ENCODE data around the gene CLIC6. TPM values are rescaled to one million over a fixed set of nuclear protein-coding genes. Genes with fewer than 3 reads are reported as not detected.

CLIC6 gene
- total RNA-seq, 1 donor from 2014 or later = 6.2 TPM

DNA sequence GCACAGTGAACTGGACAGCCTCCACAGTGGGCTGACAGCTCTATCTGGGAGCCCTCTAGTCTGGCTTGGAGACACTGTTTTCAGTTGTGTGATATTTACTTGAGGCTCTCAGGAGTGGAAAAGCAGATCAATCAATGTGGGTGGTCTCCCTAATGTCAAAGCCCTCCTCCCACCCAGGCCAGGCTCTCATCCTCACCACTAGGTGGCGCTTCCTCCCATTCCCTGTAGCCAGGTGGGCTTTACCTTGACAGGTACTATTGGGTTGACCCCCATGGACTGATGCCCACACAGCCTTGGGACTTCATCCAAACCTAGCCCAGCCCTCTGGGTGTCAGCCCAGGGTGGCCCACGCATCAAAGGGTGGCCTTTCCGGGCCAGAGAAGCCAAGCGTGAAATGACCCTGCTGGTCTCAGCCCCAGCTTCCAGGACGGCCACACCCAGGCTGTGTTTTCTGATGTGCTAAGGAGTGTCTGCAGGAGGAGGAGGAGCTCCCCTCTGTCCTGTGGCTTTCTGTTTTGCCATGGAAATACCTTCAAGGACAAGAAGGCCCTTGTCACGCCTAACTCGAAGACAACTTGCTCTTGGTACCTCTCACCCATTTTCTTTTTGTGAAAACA is 54.0 kb downstream of the CLIC6 start:
- H3K4me3 ChIP-seq = no peak overlapping the region
- H3K9me3 ChIP-seq = no peaks in the 10 kb centered on the region
- no peaks in the 10 kb centered on the region for H3K27me3 ChIP-seq
- intact Hi-C loops (cut with DNase I) = no loop called here
- DNase-seq (ENCODE audit: low spot score in 2 of 2) = no peak
- H3K4me1 ChIP-seq = peaks cover 0 to 3% of the 10 kb centered on the region in 2 donors
- TF ChIP-seq, protein P1, sequence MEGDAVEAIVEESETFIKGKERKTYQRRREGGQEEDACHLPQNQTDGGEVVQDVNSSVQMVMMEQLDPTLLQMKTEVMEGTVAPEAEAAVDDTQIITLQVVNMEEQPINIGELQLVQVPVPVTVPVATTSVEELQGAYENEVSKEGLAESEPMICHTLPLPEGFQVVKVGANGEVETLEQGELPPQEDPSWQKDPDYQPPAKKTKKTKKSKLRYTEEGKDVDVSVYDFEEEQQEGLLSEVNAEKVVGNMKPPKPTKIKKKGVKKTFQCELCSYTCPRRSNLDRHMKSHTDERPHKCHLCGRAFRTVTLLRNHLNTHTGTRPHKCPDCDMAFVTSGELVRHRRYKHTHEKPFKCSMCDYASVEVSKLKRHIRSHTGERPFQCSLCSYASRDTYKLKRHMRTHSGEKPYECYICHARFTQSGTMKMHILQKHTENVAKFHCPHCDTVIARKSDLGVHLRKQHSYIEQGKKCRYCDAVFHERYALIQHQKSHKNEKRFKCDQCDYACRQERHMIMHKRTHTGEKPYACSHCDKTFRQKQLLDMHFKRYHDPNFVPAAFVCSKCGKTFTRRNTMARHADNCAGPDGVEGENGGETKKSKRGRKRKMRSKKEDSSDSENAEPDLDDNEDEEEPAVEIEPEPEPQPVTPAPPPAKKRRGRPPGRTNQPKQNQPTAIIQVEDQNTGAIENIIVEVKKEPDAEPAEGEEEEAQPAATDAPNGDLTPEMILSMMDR (IDR thresholded peaks at IDR 0.05) = peak in 1 of 3 experiments; percentile 24
- H3K36me3 ChIP-seq = no peaks in the 10 kb centered on the region
- H3K27ac ChIP-seq = no peak overlapping the region

DNA sequence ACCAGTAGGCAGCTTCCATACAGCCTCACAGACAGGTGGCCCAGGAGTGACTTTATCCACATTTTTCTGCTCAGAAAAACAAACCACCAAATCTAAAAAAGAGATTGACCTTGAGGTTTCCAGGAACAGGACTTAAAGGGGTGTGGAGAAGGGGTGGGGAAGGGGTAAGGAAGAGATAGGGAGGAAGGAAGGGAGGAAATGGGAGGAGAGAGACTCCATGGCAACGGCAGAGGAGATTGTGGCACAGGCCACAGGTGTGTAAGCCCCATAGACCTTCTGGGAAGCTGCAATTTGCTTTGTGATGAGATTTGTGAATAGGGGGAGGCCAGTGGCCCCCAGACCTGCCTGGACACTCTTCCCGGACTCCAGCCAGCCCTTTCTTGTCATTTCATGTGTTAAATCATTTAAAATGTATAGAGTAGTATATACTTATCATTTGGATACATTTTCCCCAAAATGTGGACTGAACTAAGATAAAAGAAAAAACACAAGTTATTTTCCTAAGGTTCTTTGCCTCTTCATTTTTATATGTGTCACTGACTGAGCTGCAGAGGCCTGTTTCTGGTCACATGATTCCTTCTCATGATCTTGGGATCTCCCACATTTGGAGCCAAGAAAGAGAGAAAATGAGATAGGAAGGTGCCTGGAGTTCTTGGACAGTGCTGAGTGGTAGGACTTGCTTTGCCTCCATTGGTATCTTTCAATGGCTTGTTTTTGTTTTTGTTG is 55.5 kb downstream of the CLIC6 start:
- peaks cover 0 to 3% of the 10 kb centered on the region in 2 donors for H3K4me1 ChIP-seq
- TF ChIP-seq, protein P1 (IDR thresholded peaks at IDR 0.05) = no peak
- no peak for DNase-seq (ENCODE audit: low spot score in 2 of 2)
- no peak overlapping the region for H3K4me3 ChIP-seq
- H3K9me3 ChIP-seq = no peaks in the 10 kb centered on the region
- no peak overlapping the region for H3K27ac ChIP-seq
- H3K36me3 ChIP-seq = no peaks in the 10 kb centered on the region
- intact Hi-C loops (cut with DNase I) = no loop called here
- no peaks in the 10 kb centered on the region for H3K27me3 ChIP-seq

DNA sequence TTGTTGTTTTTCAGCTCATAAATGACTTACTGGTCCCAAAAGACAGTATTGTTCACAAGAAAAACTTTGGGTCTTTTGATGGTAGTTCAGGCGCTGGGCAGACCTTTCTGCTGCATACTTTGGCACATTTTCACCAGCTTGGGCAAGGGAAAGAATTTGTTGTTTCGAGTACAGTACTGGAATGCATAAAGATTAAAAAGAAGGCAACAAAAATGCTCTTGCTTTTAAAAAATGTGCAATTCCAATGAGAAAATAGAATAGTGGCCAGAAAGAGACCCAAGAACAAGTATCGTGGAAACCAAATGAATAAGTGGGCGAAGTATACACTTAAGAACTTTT is 56.0 kb downstream of the CLIC6 start:
- Histone ChIP-seq H3K27ac (no peak overlapping the region), H3K27me3 (no peaks in the 10 kb centered on the region), H3K4me1 (peaks cover 0 to 3% of the 10 kb centered on the region in 2 donors), H3K4me3 (no peak overlapping the region), H3K36me3 (no peaks in the 10 kb centered on the region), H3K9me3 (no peaks in the 10 kb centered on the region)
- intact Hi-C loops (cut with DNase I) = no loop called here
- TF ChIP-seq, protein P1 (IDR thresholded peaks at IDR 0.05) = no peak
- DNase-seq (ENCODE audit: low spot score in 2 of 2) = no peak

DNA sequence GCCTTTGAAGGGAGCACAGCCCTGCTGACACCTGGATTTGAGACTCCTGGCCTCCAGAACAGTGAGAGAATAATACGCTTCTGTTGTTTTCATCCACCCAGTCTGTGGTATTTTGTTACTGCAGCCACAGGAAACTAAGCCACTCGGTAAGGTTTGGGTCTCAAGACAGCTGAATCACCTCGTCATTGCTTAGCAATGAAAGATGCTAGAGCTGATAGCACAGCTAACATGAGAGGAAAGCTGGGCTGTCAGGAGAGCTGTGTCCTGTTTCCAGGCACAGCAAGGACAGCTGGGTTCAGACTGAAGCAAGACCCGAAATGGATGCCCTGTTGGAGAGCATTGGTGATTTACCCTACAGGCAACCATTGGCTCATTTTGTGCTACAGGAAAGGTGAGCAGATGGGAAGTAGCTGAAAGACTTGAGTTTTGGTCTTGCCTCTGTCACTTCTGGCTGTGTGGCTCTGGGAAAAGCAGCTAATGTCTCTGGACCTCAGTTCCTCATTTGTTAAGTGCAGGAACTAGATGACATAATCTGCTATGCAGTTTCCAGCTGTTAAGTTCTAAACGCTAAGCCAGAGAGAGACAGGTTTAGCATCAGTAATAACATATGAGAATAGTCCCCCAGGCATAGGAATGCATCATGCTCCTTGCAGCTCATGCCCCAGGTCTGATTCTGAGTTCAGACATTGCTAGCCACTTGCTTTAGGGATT is 58.0 kb downstream of the CLIC6 start:
- no peak for DNase-seq (ENCODE audit: low spot score in 2 of 2)
- TF ChIP-seq, protein P1 (IDR thresholded peaks at IDR 0.05) = no peak
- peaks cover 0 to 3% of the 10 kb centered on the region in 2 donors for H3K4me1 ChIP-seq
- H3K36me3 ChIP-seq = no peaks in the 10 kb centered on the region
- intact Hi-C loops (cut with DNase I) = no loop called here
- H3K9me3 ChIP-seq = no peaks in the 10 kb centered on the region
- no peaks in the 10 kb centered on the region for H3K27me3 ChIP-seq
- H3K27ac ChIP-seq = no peak overlapping the region
- H3K4me3 ChIP-seq = no peak overlapping the region

DNA sequence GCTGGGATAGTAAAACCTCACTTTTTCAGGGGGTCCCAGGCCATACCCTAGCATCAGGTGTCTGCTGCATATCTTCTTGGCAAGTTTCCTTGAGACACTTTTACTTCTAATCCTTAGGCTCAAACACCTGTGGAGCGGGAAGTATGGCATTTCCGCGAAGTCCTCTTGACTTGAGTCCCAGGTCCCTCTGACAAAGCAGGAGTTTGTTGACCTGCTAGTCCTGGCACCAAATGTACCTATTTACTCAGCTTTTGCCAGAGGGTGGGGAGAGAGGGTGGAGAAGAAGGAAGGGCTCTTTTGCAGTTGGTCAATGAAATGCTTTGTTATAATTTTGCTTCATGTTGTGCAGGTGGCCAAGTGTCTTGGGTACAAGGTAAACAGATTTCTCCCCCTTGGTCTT is 59.7 kb downstream of the CLIC6 start:
- no peak overlapping the region for H3K27ac ChIP-seq
- no peak overlapping the region for H3K4me3 ChIP-seq
- TF ChIP-seq, protein P1 (IDR thresholded peaks at IDR 0.05) = no peak
- peaks cover 0 to 3% of the 10 kb centered on the region in 2 donors for H3K4me1 ChIP-seq
- H3K27me3 ChIP-seq = no peaks in the 10 kb centered on the region
- intact Hi-C loops (cut with DNase I) = no loop called here
- no peaks in the 10 kb centered on the region for H3K36me3 ChIP-seq
- DNase-seq (ENCODE audit: low spot score in 2 of 2) = no peak
- no peaks in the 10 kb centered on the region for H3K9me3 ChIP-seq

All from ascending aorta (tissue), 2 donors.